ENCODE results near the gene TM7SF2.

DNA sequence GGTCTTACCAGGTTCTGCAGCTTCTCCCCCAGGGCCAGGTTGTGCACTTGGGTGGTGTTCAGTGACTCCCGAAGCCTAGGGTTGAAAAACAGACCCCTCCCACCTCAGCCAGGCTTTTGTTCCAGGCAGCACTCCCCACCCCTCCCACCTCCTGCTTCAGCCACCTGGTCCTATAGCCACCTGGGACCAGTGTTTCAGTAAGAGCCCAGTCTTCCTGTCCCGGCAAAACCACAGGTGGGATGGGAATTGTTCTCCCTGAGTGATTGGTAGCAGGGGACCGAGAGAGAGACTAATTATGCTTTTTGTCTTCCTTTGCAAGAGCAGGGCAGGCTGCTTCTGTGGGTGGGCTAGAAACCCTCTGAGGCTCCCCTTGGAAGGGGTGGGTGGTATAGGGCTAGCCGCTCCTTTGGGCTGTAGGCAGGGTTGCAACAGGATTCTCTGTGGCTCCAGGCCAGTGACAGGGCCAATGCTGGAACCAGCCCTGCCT lies 44.8 kb upstream of the TM7SF2 start:
- TF ChIP-seq ZNF619 (CRISPR knock-in tag; IDR thresholded peaks at IDR 0.05) (no peak), NFE2L1 (CRISPR knock-in tag; IDR thresholded peaks at IDR 0.05; ENCODE audit: borderline replicate concordance) (no peak), POLR2A (IDR thresholded peaks at IDR 0.05; ENCODE audit: insufficient read depth in 1 of 2, low read depth in 2 of 2, low read length in 2 of 2) (0 out of 4 replicates have a peak, but pooled peaks of 1 of the 2 experiments have one; percentile 7), ZNF431 (CRISPR knock-in tag; IDR thresholded peaks at IDR 0.05; ENCODE audit: borderline replicate concordance, low read depth) (no peak), RNF2 (conservative IDR thresholded peaks at IDR 0.05; ENCODE audit: low read depth) (no peak)

Data from HepG2 (cell line).